Gastroesophageal sphincter (tissue), 3 donors: ENCODE data around the gene NFKBIA.
"Not testable (repeated sequence)": the region's sequence is repeated elsewhere in the genome, so short reads cannot be mapped to it uniquely, and the experiment has no call there.

ENCODE experiments used
- EP300 ChIP-seq: sonication (generic); formaldehyde crosslinking; IDR thresholded peaks from one replicate; pipeline ENCODE4 v1.6.1; 2017; ENCODE audit warnings: antibody characterized with exemption, mild to moderate bottlenecking
- POLR2A ChIP-seq, 2 donors: fragments of 450-650 bp; IDR thresholded peaks; one replicate each; pipeline ENCODE4 v1.6.1; 2017; ENCODE audit warnings: antibody characterized with exemption in 2 of 2, mild to moderate bottlenecking in 2 of 2, moderate library complexity in 1 of 2
- POLR2AphosphoS5 ChIP-seq: sonication (generic); formaldehyde crosslinking; IDR thresholded peaks from one replicate; pipeline ENCODE4 v1.6.1; 2017; ENCODE audit warnings: antibody characterized with exemption
- TF ChIP-seq, protein P1 (sequence below), 4 experiments: fragments of 200-600 bp in 2 of 4; fragments of 450-650 bp in 2 of 4; sonication (generic) in 1 of 4; IDR thresholded peaks; one replicate each; pipeline ENCODE4 v1.5.1; 2017 to 2019; ENCODE audit warnings: antibody characterized with exemption in 4 of 4, mild to moderate bottlenecking in 2 of 4, moderate library complexity in 2 of 4

DNA sequence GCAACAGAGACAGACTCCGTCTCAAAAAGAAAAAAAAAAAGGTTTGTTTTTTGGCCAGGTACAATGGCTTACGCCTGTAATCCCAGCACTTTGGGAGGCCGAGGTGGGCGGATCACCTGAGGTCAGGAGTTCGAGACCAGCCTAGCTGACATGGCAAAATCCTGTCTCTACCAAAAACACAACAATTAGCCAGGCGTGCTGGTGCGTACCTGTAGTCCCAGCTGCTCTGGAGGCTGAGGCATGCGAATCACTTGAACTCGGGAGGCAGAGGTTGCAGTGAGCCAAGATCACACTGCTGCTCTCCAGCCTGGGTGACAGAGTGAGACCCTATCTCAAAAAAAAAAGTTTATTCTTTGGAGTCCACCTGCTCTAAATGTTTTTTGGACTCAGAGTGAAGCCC, 33.9 kb upstream of the NFKBIA start:
- not testable (repeated sequence) for TF ChIP-seq EP300; POLR2AphosphoS5; POLR2A (IDR thresholded peaks at IDR 0.05)
- TF ChIP-seq, protein P1, sequence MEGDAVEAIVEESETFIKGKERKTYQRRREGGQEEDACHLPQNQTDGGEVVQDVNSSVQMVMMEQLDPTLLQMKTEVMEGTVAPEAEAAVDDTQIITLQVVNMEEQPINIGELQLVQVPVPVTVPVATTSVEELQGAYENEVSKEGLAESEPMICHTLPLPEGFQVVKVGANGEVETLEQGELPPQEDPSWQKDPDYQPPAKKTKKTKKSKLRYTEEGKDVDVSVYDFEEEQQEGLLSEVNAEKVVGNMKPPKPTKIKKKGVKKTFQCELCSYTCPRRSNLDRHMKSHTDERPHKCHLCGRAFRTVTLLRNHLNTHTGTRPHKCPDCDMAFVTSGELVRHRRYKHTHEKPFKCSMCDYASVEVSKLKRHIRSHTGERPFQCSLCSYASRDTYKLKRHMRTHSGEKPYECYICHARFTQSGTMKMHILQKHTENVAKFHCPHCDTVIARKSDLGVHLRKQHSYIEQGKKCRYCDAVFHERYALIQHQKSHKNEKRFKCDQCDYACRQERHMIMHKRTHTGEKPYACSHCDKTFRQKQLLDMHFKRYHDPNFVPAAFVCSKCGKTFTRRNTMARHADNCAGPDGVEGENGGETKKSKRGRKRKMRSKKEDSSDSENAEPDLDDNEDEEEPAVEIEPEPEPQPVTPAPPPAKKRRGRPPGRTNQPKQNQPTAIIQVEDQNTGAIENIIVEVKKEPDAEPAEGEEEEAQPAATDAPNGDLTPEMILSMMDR (IDR thresholded peaks at IDR 0.05), result not testable (repeated sequence)
